ENCODE results near the gene ROR1. TPM values are rescaled to one million over a fixed set of nuclear protein-coding genes. Genes with fewer than 3 reads are reported as not detected.
A peak's percentile ranks its signal among the peaks of the same experiment; 100 is the strongest.

Gene ROR1
- 3.5 and 10.9 TPM in 2 replicates for total RNA-seq
- polyA plus RNA-seq = 2.4 and 2.6 TPM in 2 replicates
- polyA plus RNA-seq (2011; cell fraction: cytosol; rRNA removed) = 2.1 and 2.2 TPM in 2 replicates
- polyA plus RNA-seq (2011; cell fraction: nucleus; rRNA removed) = 2.6 and 3.4 TPM in 2 replicates
- polyA plus RNA-seq (2012) = 7.8 and 8.1 TPM in 2 replicates
- polyA minus RNA-seq = 10.7 and 15.6 TPM in 2 replicates
- 0.31 TPM for polyA minus RNA-seq (2011; cell fraction: cytosol; rRNA and poly(A)+ RNA removed)
- polyA minus RNA-seq (2011; cell fraction: nucleus; rRNA and poly(A)+ RNA removed) = 10.9 and 12.6 TPM in 2 replicates
- Bru-seq, nascent RNA = percentile 55 among the genes with signal in this experiment
- percentile 68 among the genes with signal in this experiment for BruChase-seq, experiment 1, labeled RNA remaining after a 6-hour chase
- BruChase-seq, experiment 2, labeled RNA remaining after a 2-hour chase = percentile 75 among the genes with signal in this experiment
- long read RNA-seq, full-length matches to known transcripts = 2 of 9 reads
- long read RNA-seq, partial matches to known transcripts = 3 of 9 reads
- long read RNA-seq, other reads (novel, unspliced or antisense) = 4 of 9 reads

DNA sequence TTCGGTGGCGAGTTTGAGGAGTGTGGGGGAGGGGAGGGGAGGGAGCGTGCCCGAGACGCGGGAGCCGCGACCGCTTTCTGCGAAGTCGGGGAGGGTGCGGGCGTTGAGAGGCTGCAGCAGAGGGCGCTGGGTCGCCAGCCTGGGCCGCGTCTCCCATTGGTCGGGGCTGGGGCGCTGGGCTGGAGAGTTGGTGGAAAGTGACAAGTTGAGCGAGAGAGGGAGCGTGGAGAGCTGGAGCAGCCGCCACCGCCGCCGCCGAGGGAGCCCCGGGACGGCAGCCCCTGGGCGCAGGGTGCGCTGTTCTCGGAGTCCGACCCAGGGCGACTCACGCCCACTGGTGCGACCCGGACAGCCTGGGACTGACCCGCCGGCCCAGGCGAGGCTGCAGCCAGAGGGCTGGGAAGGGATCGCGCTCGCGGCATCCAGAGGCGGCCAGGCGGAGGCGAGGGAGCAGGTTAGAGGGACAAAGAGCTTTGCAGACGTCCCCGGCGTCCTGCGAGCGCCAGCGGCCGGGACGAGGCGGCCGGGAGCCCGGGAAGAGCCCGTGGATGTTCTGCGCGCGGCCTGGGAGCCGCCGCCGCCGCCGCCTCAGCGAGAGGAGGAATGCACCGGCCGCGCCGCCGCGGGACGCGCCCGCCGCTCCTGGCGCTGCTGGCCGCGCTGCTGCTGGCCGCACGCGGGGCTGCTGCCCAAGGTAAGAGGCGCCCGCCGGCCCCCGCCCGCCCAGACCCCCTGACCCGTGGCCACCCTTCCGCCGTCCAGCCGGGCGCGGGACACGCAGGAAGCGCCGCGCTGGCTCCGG lies at the start of gene ROR1:
TSS of gene ROR1 (plus strand) at position 203 of the 802 bp plus-strand sequence.
- H3K4me3 ChIP-seq (replicated peaks in 1 of 3; ENCODE audit: insufficient read depth in 1 of 3, low read depth in 1 of 3, low read length in 3 of 3) = peak within 1 kb of the TSS; percentile 62 to 73 (median 72)
- POLR2A ChIA-PET = no interaction called here
- CTCF ChIA-PET = interaction anchor here (0.6 to 2.7 kb wide), 24 partner anchors 9 to 472 kb away, joined by 3 to 54 read pairs (median 3); no protein-coding TSS in a partner anchor

More for the DNA sequence above, at the start of gene ROR1:
- Histone ChIP-seq H3K36me3 (ENCODE audit: control insufficient read depth in 2 of 2, extremely low read depth in 1 of 2, insufficient read depth in 2 of 2, low read length in 2 of 2) (no peaks in the 10 kb centered on the region), H3K9me1 (replicated peaks; ENCODE audit: control insufficient read depth, extremely low read depth, insufficient read depth, low read length) (no peaks in the 10 kb centered on the region), H3K9ac (replicated peaks; ENCODE audit: extremely low read depth, insufficient read depth, low read length) (peak within 1 kb of the TSS; percentile 81), H3K4me2 (ENCODE audit: insufficient read depth, low read length) (peak within 1 kb of the TSS; percentile 88), H3K27me3 (ENCODE audit: control insufficient read depth in 2 of 2, insufficient read depth in 2 of 2, low read length in 2 of 2) (peaks cover 0 to 5% of the 10 kb centered on the region in 2 experiments), H2AFZ (ENCODE audit: low read depth, low read length) (peak within 1 kb of the TSS; percentile 92), H3K9me3 (replicated peaks; ENCODE audit: control insufficient read depth, insufficient read depth, low read length) (no peaks in the 10 kb centered on the region), H3K79me2 (ENCODE audit: control insufficient read depth, insufficient read depth, low read length) (no peaks in the 10 kb centered on the region), H3K4me1 (ENCODE audit: control insufficient read depth, extremely low read depth, insufficient read depth, low read length) (peaks cover 15% of the 10 kb centered on the region), H4K20me1 (replicated peaks; ENCODE audit: control insufficient read depth, extremely low read depth, insufficient read depth, low read length) (no peaks in the 10 kb centered on the region), H3K27ac (ENCODE audit: insufficient read depth, low read depth, low read length) (peak within 1 kb of the TSS; percentile 40)
- FAIRE-seq (peak; percentile 90), DNase-seq (ENCODE audit: low read depth, low spot score) (peak; percentile 86)
- no TSS peak for BruUV-seq (replicated peaks)
- intact Hi-C loops (cut with micrococcal nuclease) (loop anchor here (1.0 to 5.0 kb wide), 4 partner anchors 28 to 363 kb away; no protein-coding TSS in a partner anchor), dilution Hi-C loops (cut with MboI; ENCODE audit: extremely low pct_ligation_motif_present, low sequenced_read_pairs) (no loop called here)
- TF ChIP-seq JUN (IDR thresholded peaks at IDR 0.05; ENCODE audit: borderline replicate concordance, insufficient read depth, insufficient read length, low read depth) = no peak
- TF ChIP-seq MYC (IDR thresholded peaks at IDR 0.05; ENCODE audit: low read depth, low read length) = no peak
- TF ChIP-seq POLR2AphosphoS5 (IDR thresholded peaks at IDR 0.05; ENCODE audit: insufficient read depth, low read depth, low read length) = peak; percentile 18
- TF ChIP-seq CTCF (IDR thresholded peaks at IDR 0.05; ENCODE audit: extremely low read depth in 1 of 2, insufficient read depth in 1 of 2, low read depth in 1 of 2, low read length in 2 of 2) = peak; percentile 42 to 80
- no peak for TF ChIP-seq POLR2A (IDR thresholded peaks at IDR 0.05; ENCODE audit: low read depth, low read length)

Data from endothelial cell of umbilical vein (primary cell).